NCI-H128 (cell line): ENCODE measurements around the gene COPB1.

Source experiments
- DNase-seq: peaks from one replicate; lab custom pipeline; 2025; ENCODE audit not compliant: unreplicated experiment; lab: John Stamatoyannopoulos, UW

Gene COPB1

DNA sequence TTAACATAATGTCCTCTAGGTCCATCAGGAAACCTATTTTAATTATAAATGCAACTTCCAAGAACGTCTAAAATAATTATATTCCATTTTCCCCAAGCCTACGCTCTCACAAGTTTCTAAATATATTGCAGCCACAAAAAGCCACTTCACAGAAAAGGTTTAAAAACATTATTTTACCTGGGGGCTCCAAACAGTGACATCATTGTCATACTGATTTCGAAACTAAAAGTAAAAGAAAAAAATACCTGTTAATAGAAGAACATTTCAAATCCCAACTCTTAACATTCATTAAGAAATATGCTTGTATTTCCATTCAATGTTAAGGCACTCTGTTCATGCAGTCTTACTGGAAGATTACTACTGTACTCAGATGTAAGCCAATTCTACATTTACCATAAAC lies 19.2 kb upstream of the COPB1 start:
- no peak for DNase-seq

DNA sequence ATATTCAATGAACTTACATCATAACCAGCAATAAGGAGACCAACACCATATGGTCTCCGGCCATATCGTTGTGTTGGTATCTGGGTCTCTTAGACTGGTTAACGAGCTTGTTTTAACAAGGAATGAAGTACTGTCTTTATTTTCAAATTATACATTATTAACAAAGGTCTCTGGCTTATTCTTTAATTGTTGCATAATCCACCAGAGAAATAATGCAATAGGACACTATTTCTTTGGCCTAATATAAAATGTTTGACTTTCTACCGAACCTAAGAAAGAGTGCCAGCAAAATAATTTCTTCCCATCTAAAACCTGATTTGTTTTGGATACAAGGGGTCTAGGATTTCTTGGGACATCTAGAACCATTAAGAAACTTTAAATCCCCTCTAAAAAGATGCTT lies 14.2 kb upstream of the COPB1 start:
- DNase-seq = no peak

DNA sequence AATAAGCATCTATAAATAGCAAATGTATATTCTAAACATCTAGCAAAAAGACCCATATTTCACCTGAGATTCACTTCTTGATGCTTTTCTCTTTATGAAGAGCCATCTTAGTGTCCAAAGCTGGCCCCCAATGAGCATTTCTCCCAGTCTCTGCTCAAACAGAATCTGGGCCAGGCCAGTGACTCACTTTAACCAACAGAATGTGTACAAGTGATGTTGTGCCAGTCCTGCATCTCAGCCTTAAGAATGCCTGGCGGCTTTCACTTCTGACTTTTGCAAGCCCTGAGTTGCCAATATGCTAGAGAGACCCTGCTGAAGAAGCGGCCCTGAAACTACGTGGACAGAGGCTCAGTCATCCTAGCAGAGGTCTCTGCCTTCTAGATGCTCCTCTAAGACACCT lies 6.9 kb upstream of the COPB1 start:
- no peak for DNase-seq

DNA sequence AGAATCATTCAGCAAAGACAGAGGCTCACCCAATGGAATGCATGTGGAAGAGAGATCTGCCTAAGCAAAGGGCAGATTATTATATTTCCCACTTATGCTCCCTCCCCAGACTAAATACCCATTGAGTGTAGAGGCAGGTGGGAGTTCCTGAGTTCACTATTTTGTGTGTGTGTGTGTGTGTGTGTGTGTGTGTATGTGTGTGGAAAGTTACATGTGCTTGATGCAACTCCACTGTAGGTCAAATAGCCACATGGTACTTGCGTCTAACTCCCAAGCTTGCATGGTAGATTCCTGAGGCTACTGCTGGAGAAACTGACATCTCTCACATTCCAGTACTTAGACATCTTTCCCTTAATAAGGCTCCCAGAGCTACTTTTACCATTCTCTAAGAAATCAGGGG lies 3.4 kb upstream of the COPB1 start:
- DNase-seq = no peak

GRCh38 chr11:14502039-14502438 lies 2.4 kb upstream of the COPB1 start:
- DNase-seq = no peak

DNA sequence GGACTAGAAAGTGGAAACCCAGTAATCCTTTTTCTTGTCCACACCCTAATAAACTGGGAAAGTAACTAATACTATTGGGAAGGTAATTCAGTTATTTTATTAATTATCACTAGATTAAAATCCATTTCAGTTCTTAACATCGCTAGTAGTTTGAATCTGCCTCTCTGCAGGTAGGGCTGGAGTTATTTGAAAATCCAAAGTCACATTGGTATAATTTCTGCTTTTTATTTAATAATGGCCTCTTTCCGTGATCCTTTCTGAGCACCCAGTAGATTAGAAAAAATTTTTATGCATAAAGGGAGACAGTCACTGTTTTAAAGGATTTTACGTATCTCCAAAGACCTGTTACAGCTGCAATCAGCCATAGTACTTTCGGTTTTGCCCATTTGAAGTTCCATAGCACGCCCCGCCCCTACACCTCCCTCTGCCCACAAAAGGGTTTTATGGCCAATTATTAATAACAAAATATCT lies 605 bp upstream of the COPB1 start:
- no peak for DNase-seq

GRCh38 chr11:14499178-14499559 lies 442 bp downstream of the COPB1 start:
- no peak for DNase-seq

DNA sequence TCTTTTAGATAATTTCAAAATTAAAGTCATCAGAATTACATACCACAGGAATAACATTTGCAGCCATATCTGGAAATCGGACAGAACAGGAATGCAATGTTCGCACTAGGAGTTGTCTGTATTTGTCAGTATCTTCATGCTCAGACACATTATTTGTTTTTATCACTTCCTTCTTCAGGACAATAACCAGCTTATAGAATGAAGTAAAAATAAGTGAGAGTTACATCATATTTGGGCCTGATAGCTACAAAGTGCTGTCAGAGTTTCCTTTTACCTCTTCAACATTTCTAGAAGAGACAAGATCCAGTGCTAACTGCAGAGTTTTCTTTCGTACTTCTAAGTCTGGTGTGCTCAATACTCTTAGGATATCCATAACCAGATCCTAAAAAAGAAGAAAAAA lies 18.9 kb downstream of the COPB1 start:
- no peak for DNase-seq

DNA sequence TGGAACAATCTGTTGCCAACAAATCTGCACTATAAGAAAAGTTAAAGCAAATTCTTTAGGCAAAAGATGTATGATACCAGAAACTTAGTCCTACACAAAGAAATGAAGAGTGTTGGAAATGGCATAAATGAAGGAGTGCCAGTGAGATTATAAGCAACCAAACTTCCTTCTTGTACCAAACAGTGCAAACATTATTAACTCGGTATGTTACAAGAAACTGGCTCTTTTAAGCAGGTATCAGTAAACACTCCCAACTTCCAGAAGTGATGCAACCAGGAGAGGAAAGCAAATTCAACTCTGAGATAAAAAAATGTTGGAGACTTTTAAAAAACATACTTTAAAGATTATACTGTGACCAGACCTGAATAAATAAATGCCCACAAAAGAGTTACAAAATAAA lies 28.5 kb downstream of the COPB1 start:
- no peak for DNase-seq

GRCh38 chr11:14463623-14464022 lies 36.0 kb downstream of the COPB1 start:
- no peak for DNase-seq

GRCh38 chr11:14460147-14460546 lies 39.5 kb downstream of the COPB1 start:
- DNase-seq = no peak

- DNase-seq = no peak
Measured at GRCh38 chr11:14458377-14458776, 41.2 kb downstream of the COPB1 start.

GRCh38 chr11:14455648-14456430 lies 43.8 kb downstream of the COPB1 start:
- no peak for DNase-seq

- DNase-seq = peak; percentile 1
Measured at GRCh38 chr11:14454861-14455632, 44.6 kb downstream of the COPB1 start.

DNA sequence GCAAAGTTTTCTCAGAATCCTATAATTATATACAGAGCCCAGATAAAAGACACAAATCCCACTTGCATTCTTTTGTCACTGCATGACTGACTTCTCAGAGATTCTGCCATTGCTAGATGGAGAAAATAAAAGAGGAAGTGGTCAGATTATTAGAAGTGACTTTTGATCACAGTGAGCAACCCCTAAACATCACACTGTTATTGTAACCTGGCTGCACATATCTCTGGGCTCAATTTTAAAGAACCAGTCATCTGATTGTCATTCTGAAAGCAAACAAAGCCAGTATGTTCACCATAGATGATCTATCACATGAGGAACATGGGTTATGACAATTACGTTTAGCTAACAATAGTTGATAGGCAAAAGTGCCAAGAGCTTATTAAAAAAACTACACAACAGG lies 47.8 kb downstream of the COPB1 start:
- no peak for DNase-seq

DNA sequence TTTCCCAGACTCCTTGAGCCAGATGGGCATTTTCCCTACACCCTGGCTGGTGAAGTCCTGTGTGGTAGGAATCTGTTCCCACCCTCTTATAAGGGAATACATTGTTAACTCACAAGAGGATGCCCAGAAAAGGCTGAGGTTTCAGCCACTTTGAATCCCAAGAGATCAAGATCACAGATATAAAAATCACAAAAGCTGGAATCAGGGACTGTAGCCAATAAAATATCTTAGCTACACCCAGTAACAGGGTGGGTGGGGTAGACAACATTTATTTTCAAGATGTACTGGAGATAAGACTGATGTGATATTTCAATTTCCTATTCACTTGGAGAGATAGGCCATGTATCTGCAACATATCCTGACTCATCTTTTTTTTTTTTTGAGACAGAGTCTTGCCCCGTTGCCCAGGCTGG lies 50.3 kb downstream of the COPB1 start:
- DNase-seq = no peak

DNA sequence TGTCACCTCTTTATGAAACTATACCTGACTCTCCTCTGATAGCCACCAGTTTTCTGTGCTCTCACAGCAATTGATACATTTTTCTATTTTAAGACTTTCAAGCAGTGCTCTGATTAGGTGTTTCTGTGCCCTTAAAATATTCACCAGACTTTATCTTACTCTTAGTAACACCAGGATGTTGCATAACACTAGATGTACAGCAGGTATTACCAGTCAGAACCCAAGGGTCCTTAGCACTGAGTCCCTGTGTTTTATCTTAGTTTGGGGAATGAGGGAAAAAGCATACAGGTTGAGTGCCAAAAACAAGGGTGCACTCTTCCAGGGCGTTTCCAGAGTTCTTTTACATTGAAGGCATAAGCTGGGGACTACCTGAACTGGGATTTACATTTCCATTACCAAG lies 51.4 kb downstream of the COPB1 start:
- DNase-seq = no peak

- no peak for DNase-seq
Measured at GRCh38 chr11:14446701-14447169, 52.9 kb downstream of the COPB1 start.

DNA sequence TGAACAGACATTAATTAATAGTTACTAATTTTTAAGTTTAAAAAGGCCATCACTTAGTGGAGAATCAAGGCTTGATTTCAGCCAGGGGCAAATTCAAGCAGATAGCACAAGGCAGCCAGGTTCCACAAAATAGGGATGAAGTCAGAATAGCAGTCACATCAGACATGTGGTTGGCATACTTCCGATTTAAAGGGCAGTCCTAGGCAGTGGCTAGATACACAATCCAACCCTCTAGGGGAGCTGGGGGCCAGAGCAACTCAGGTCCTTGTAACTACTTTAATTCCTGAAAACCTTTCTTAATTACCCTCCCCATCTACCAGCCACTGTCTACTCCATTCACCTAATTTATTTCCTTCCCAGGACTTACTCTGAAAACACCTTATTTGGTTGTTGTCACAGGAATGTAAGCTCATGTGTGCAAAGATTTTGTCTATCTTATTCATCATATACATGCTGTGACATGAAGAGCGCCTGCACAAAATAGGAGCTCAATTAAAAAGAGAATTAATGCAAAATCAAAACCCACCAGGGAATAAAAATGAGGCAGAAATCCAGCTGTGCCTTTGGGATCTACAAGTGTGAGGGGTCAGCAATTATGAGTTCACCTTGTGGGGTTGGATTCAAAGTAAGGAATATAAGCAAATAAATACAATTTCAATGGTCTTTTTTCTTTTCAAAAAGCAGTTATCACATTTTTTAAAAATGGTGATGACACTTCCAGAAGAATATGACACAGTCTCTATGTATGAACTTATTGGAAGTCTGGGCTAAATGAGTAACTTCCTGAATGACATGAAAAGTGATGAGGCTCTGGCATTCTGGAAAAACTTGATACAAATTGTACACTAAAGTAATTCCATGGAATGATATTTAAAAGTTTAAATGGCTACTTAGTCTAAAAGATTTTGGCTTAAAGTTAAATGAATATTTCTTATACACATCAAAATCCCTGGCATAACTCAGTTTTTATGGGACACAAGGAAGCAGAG lies 53.8 kb downstream of the COPB1 start:
- DNase-seq = no peak

DNA sequence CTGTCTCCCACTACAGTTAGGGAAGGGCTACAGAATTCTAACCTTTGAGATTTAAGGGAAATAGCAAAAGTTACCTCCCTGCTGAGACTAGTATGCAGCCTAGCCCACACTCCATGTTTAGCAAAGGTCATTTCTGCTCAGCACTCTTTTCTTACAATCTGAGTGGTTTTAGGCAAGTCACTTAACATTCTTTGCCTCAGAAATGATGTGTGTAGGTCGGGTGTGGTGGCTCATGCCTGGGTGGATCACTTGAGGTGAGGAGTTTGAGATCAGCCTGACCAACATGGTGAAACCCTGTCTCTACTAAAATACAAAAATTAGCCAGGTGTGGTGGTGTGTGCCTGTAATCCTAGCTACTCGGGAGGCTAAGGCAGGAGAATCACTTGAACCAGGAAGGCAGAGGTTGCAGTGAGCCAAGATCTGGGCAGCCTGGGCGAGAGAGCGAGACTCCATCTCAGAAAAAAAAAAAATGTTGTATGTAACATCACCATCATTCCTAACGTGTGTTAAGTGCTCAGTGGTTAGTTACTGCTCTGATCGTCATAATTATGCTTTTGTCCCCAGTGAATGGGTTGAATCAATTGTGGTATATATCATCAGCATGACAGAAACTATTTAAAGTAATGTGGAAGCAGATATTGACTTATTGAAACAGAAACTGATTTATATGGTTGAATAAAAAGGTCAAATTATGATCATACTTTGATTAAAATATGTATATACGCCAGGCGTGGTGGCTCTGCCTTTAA lies 55.0 kb downstream of the COPB1 start:
- no peak for DNase-seq
